Left ventricle myocardium inferior (tissue), 1 donor: ENCODE results near the gene F2RL2. TPM values are rescaled to one million over a fixed set of nuclear protein-coding genes. Genes with fewer than 3 reads are reported as not detected.
"Not testable (repeated sequence)": the region's sequence is repeated elsewhere in the genome, so short reads cannot be mapped to it uniquely, and the experiment has no call there.

Source experiments
- DNase-seq: peaks from one replicate; pipeline ENCODE4 v3.0.0-alpha.2; 2020
- H3K27ac ChIP-seq: fragments of 200-600 bp; replicated peaks from 2 replicates; pipeline ENCODE4 v1.8.0; 2021
- H3K27me3 ChIP-seq: fragments of 200-600 bp; 2 replicates; pipeline ENCODE4 v1.8.0; 2021; ENCODE audit warnings: low read depth
- H3K36me3 ChIP-seq: fragments of 200-600 bp; 2 replicates; pipeline ENCODE4 v1.8.0; 2021
- H3K4me1 ChIP-seq: fragments of 200-600 bp; 2 replicates; pipeline ENCODE4 v1.8.0; 2021
- H3K4me3 ChIP-seq: fragments of 200-600 bp; 2 replicates; pipeline ENCODE4 v1.8.0; 2021; ENCODE audit warnings: mild to moderate bottlenecking, moderate library complexity
- H3K9me3 ChIP-seq: fragments of 200-600 bp; replicated peaks from 2 replicates; pipeline ENCODE4 v1.8.0; 2021
- intact Hi-C: fragments of 100-400 bp; cut with micrococcal nuclease; formaldehyde crosslinking; loops from one replicate; pipeline ENCODE4 v1.11.0; 2022
- total RNA-seq: library from RNA; stranded (reverse); fragmentation: NEBNext Ultra II Directional; extraction: Animal tissue kit (Norgen Biotek cat#: 25700); gene quantifications from one replicate; pipeline ENCODE4 v1.2.1, GENCODE V29; 2021
- TF ChIP-seq, protein P1 (sequence below): fragments of 200-600 bp; IDR thresholded peaks from 2 replicates; pipeline ENCODE4 v1.8.0; 2021; ENCODE audit warnings: antibody characterized with exemption, mild to moderate bottlenecking, borderline replicate concordance
- donor health status: DM: no; HTN: yes; CAD: no; lungs with severe emphysema.

The F2RL2 gene
- total RNA-seq, 1 donor from 2014 or later: 0.22 TPM

DNA sequence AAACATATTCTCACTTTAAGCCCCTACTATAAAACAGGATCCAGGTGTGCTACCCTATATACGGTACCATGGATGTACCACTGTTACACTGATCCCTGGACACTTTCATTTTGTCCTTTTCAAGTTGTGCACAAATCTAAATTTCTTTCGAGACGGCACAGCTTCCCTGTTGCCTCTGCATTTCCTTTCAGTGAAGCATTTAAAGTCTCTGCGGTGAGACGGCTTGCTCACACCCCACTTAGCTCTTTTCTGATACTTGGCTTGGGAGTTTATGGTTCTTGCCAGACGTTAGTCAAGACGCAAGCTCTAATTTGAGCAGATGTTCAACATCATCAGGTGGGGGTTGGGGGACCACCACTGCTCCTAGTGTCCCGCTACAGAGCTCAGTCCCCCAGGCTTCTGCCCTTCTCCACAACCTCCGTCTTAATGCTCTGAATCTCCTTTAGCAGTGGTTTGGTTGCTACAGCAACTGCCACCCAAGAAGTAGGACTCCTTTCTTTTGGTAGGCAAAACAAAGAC, 15.8 kb downstream of the F2RL2 start:
- H3K4me1 ChIP-seq: no peaks in the 10 kb centered on the region
- no peaks in the 10 kb centered on the region for H3K9me3 ChIP-seq
- DNase-seq: no peak
- H3K27ac ChIP-seq: no peak overlapping the region
- TF ChIP-seq, protein P1, sequence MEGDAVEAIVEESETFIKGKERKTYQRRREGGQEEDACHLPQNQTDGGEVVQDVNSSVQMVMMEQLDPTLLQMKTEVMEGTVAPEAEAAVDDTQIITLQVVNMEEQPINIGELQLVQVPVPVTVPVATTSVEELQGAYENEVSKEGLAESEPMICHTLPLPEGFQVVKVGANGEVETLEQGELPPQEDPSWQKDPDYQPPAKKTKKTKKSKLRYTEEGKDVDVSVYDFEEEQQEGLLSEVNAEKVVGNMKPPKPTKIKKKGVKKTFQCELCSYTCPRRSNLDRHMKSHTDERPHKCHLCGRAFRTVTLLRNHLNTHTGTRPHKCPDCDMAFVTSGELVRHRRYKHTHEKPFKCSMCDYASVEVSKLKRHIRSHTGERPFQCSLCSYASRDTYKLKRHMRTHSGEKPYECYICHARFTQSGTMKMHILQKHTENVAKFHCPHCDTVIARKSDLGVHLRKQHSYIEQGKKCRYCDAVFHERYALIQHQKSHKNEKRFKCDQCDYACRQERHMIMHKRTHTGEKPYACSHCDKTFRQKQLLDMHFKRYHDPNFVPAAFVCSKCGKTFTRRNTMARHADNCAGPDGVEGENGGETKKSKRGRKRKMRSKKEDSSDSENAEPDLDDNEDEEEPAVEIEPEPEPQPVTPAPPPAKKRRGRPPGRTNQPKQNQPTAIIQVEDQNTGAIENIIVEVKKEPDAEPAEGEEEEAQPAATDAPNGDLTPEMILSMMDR: no peak
- intact Hi-C loops: no loop called here
- H3K27me3 ChIP-seq: peaks cover 3% of the 10 kb centered on the region
- H3K4me3 ChIP-seq: no peak overlapping the region
- no peaks in the 10 kb centered on the region for H3K36me3 ChIP-seq

GRCh38 chr5:76606701-76607100, 16.5 kb downstream of the F2RL2 start:
- Histone ChIP-seq H3K36me3 (no peaks in the 10 kb centered on the region), H3K9me3 (no peaks in the 10 kb centered on the region), H3K27ac (no peak overlapping the region), H3K4me1 (no peaks in the 10 kb centered on the region), H3K4me3 (no peak overlapping the region), H3K27me3 (peaks cover 3% of the 10 kb centered on the region)
- DNase-seq: no peak
- intact Hi-C loops: no loop called here
- TF ChIP-seq, protein P1: no peak

DNA sequence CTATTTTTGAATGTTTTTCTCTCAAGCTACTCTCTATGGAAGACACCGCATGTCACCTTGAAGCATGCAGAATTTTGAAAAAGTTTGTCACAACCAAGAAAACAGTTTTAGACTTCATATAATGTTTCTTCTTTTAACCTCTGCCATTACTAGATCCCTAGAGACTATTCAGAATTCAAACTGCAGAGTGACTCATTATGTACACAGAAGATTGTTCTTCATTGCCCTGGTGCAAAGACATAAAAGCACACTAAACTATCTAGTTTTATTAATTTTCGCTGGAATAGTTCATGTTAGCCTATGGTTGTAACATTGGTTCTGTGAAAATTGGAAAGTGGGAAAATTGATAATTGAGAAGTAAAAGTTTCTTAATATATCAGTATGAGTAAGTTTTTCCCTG, 18.4 kb downstream of the F2RL2 start:
- Histone ChIP-seq H3K36me3 (no peaks in the 10 kb centered on the region), H3K27me3 (peaks cover 3% of the 10 kb centered on the region), H3K27ac (no peak overlapping the region), H3K4me1 (no peaks in the 10 kb centered on the region), H3K9me3 (no peaks in the 10 kb centered on the region), H3K4me3 (no peak overlapping the region)
- intact Hi-C loops: loop anchor here (5.0 kb wide), 1 partner anchor 167 kb away; no protein-coding TSS in a partner anchor
- DNase-seq: no peak
- TF ChIP-seq, protein P1: no peak

- H3K27me3 ChIP-seq, H3K9me3 ChIP-seq, H3K27ac ChIP-seq, H3K36me3 ChIP-seq, H3K4me3 ChIP-seq, H3K4me1 ChIP-seq, DNase-seq: not testable (repeated sequence)
- intact Hi-C loops: loop anchor here (5.0 kb wide), 1 partner anchor 168 kb away; no protein-coding TSS in a partner anchor
These were observed 19.2 kb downstream of the F2RL2 start for GRCh38 chr5:76603991-76604390.

DNA sequence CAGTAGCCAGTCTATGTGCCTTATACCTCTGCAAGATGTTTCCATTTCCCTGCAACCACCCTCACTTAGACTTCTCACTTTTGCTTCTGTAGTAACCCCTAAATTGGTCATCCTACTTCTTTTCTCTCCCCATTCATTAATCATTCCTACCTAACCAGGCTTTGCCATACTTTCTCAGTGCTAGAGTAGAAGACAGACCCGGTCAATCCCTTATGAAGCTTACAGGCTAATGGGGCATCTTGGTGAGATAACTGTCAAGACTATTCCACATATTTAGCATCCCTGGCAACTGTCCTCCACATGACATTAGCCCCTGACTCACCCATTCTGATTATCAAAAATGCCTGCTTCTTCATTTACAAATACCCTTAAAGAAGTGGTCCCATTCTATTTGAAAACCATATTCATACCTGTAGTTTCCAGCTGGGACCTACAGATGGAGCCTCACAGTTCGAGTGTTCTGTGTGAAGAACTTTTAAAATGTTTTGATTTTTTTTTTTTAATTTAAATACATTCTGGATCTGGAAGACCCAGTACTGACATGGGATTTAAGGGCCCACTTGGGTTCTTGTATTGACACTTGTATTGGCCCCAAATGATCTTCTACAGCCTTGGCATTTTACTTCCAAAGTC, 21.0 kb downstream of the F2RL2 start:
- intact Hi-C loops: loop anchor here (5.0 kb wide), 1 partner anchor 170 kb away; no protein-coding TSS in a partner anchor
- Histone ChIP-seq H3K4me1 (no peaks in the 10 kb centered on the region), H3K27me3 (peaks cover 3% of the 10 kb centered on the region), H3K4me3 (no peak overlapping the region), H3K9me3 (no peaks in the 10 kb centered on the region), H3K36me3 (no peaks in the 10 kb centered on the region), H3K27ac (no peak overlapping the region)
- TF ChIP-seq, protein P1: no peak
- no peak for DNase-seq

- no peak for DNase-seq
- H3K4me3 ChIP-seq: no peak overlapping the region
- H3K4me1 ChIP-seq: no peaks in the 10 kb centered on the region
- H3K27me3 ChIP-seq: peaks cover 3% of the 10 kb centered on the region
- TF ChIP-seq, protein P1: peak; percentile 76
- intact Hi-C loops: loop anchor here (5.0 kb wide), 1 partner anchor 171 kb away; no protein-coding TSS in a partner anchor
- H3K9me3 ChIP-seq: no peaks in the 10 kb centered on the region
- H3K36me3 ChIP-seq: no peaks in the 10 kb centered on the region
- H3K27ac ChIP-seq: no peak overlapping the region
These were observed 21.7 kb downstream of the F2RL2 start for GRCh38 chr5:76601470-76601869.
